ENCODE results near the gene KRT79.

GRCh38 chr12:52837413-52837741, 3.3 kb upstream of the KRT79 start:
- TF ChIP-seq POLR2AphosphoS5 (IDR thresholded peaks at IDR 0.05; ENCODE audit: low read depth, low read length) = no peak
- no peak for TF ChIP-seq REST (IDR thresholded peaks at IDR 0.05; ENCODE audit: insufficient read depth in 1 of 2, low read depth in 2 of 2, low read length in 2 of 2)
- TF ChIP-seq TAF1 (IDR thresholded peaks at IDR 0.05; ENCODE audit: borderline replicate concordance, insufficient read depth, low read length) = no peak
- no peak for TF ChIP-seq SIN3A (IDR thresholded peaks at IDR 0.05; ENCODE audit: borderline replicate concordance, insufficient read depth, low read length)

Data from PFSK-1 (cell line).